Heart left ventricle (tissue), 13 donors: ENCODE data around the gene STAP2.

Source experiments
- POLR2A ChIP-seq, 2 donors: fragments of 450-650 bp; IDR thresholded peaks; one replicate each; pipeline ENCODE4 v1.6.1; 2017; ENCODE audit warnings: antibody characterized with exemption in 2 of 2, mild to moderate bottlenecking in 2 of 2, moderate library complexity in 2 of 2
- TF ChIP-seq, protein P1 (sequence below), 12 donors: fragments of 200-600 bp; sonication (generic) in 4 of 12; IDR thresholded peaks; one replicate each; pipeline versions ENCODE4 v1.5.0 to v1.8.0; 2018 to 2022; ENCODE audit warnings: antibody characterized with exemption in 12 of 12, mild to moderate bottlenecking in 5 of 12
- donor health status: ischemic (EF 13 %, LVEDD 7.1; RV severe dilation, severe dysfunction).
- donor health status: DM: no; HTN: yes; CAD: no.
- donor health status: DM: no; HTN: no; CAD: no.
- donor health status: ischemic (EF 25% LVEDD 6.9; RV normal size, moderate dysfunction).
- donor health status: ischemic (EF 25% LVEDD 5.7; RV mildly dilated, moderate dysfunction).
- donor health status: ischemic (EF 35%, LVEDD 5.7; RV mildly dilated, moderate dysfunction).
- donor health status: nonischemic (EF 11% LVEDD 7.7; RV severe dilation, severe dysfunction).
- donor health status: DM: yes; HTN: yes; CAD: no.
- donor health status: PGD.
- donor health status: ischemic (EF 29% LVEDD 5.4; RV normal size, mild dysfunction).
- donor health status: nonischemic (EF 23%, LVEDD 6.1; RV moderate dilation, normal function).

- TF ChIP-seq POLR2A (IDR thresholded peaks at IDR 0.05): no peak
- TF ChIP-seq, protein P1, sequence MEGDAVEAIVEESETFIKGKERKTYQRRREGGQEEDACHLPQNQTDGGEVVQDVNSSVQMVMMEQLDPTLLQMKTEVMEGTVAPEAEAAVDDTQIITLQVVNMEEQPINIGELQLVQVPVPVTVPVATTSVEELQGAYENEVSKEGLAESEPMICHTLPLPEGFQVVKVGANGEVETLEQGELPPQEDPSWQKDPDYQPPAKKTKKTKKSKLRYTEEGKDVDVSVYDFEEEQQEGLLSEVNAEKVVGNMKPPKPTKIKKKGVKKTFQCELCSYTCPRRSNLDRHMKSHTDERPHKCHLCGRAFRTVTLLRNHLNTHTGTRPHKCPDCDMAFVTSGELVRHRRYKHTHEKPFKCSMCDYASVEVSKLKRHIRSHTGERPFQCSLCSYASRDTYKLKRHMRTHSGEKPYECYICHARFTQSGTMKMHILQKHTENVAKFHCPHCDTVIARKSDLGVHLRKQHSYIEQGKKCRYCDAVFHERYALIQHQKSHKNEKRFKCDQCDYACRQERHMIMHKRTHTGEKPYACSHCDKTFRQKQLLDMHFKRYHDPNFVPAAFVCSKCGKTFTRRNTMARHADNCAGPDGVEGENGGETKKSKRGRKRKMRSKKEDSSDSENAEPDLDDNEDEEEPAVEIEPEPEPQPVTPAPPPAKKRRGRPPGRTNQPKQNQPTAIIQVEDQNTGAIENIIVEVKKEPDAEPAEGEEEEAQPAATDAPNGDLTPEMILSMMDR (IDR thresholded peaks at IDR 0.05): no peak
Observed at GRCh38 chr19:4366666-4367335, 28.2 kb upstream of the STAP2 start.
